Vagina (tissue), 2 donors: Measurements from ENCODE around the gene SGCA. TPM values are rescaled to one million over a fixed set of nuclear protein-coding genes. Genes with fewer than 3 reads are reported as not detected.

ENCODE experiments used
- DNase-seq, 2 donors: peaks; one replicate each; pipeline ENCODE4 v3.0.0-alpha.2; 2017; ENCODE audit errors: extremely low spot score in 2 of 2
- H3K27ac ChIP-seq: fragments of 200-600 bp; sonication (generic); one replicate; pipeline ENCODE4 v1.5.1; 2019
- H3K27me3 ChIP-seq: fragments of 200-600 bp; sonication (generic); one replicate; pipeline ENCODE4 v1.5.1; 2019
- H3K36me3 ChIP-seq, 2 donors: fragments of 200-600 bp; sonication (generic); one replicate each; pipeline ENCODE4 v1.5.1; 2017 to 2019
- H3K4me1 ChIP-seq: fragments of 200-600 bp; sonication (generic); one replicate; pipeline ENCODE4 v1.5.1; 2019
- H3K4me3 ChIP-seq, 2 donors: fragments of 200-600 bp; sonication (generic); 1 replicate in 1 of 2; 2 replicates in 1 of 2; pipeline ENCODE4 v1.5.1; 2016 to 2019
- H3K9me3 ChIP-seq: fragments of 200-600 bp; sonication (generic); one replicate; pipeline ENCODE4 v1.5.1; 2019
- CTCF ChIP-seq, 3 experiments: fragments of 450-650 bp in 2 of 3; fragments of 200-600 bp in 1 of 3; sonication (generic) in 1 of 3; IDR thresholded peaks; one replicate each; pipeline ENCODE4 v1.5.1; 2017 to 2019; ENCODE audit warnings: antibody characterized with exemption in 3 of 3, mild to moderate bottlenecking in 2 of 3, moderate library complexity in 2 of 3
- POLR2A ChIP-seq, 2 donors: fragments of 450-650 bp; IDR thresholded peaks; one replicate each; pipeline ENCODE4 v1.6.1; 2017; ENCODE audit warnings: antibody characterized with exemption in 2 of 2, mild to moderate bottlenecking in 2 of 2, moderate library complexity in 2 of 2
- POLR2AphosphoS5 ChIP-seq, 2 donors: sonication (generic); formaldehyde crosslinking; IDR thresholded peaks; one replicate each; pipeline ENCODE4 v1.9.0; 2017; ENCODE audit warnings: antibody characterized with exemption in 2 of 2, mild to moderate bottlenecking in 2 of 2, low read depth in 1 of 2; ENCODE audit not compliant: insufficient read depth in 1 of 2
- intact Hi-C: fragments of 100-400 bp; cut with DNase I; formaldehyde crosslinking; loops from one replicate; pipeline ENCODE4 v1.15.1; 2023
- total RNA-seq: library from RNA; depleted of rRNA; stranded (reverse); fragments of >200 nt; gene quantifications from one replicate; pipeline ENCODE4 v1.2.3, GENCODE V29; 2016

SGCA gene
- total RNA-seq, 1 donor from 2014 or later: 2.2 TPM

- Histone ChIP-seq H3K27ac (peak overlapping the region; percentile 97), H3K36me3 (no peaks in the 10 kb centered on the region), H3K27me3 (no peaks in the 10 kb centered on the region), H3K9me3 (no peaks in the 10 kb centered on the region), H3K4me3 (no peak overlapping the region), H3K4me1 (peaks cover 69% of the 10 kb centered on the region)
- intact Hi-C loops: no loop called here
- TF ChIP-seq POLR2A (IDR thresholded peaks at IDR 0.05): no peak
- TF ChIP-seq CTCF (IDR thresholded peaks at IDR 0.05): no peak
- TF ChIP-seq POLR2AphosphoS5 (IDR thresholded peaks at IDR 0.05; ENCODE audit: insufficient read depth in 1 of 2, low read depth in 1 of 2): no peak
- no peak for DNase-seq
Measured at GRCh38 chr17:50180620-50181019, 14.8 kb downstream of the SGCA start.

GRCh38 chr17:50181144-50181543, 15.3 kb downstream of the SGCA start:
- Histone ChIP-seq H3K27ac (peak overlapping the region; percentile 97), H3K4me3 (no peak overlapping the region), H3K36me3 (peaks cover 0 to 3% of the 10 kb centered on the region in 2 donors), H3K9me3 (no peaks in the 10 kb centered on the region), H3K4me1 (peaks cover 71% of the 10 kb centered on the region), H3K27me3 (no peaks in the 10 kb centered on the region)
- no peak for DNase-seq
- TF ChIP-seq POLR2AphosphoS5 (IDR thresholded peaks at IDR 0.05; ENCODE audit: insufficient read depth in 1 of 2, low read depth in 1 of 2): no peak
- TF ChIP-seq CTCF (IDR thresholded peaks at IDR 0.05): no peak
- TF ChIP-seq POLR2A (IDR thresholded peaks at IDR 0.05): no peak
- intact Hi-C loops: no loop called here

GRCh38 chr17:50181591-50182560, 16.1 kb downstream of the SGCA start:
- intact Hi-C loops: no loop called here
- H3K36me3 ChIP-seq: peaks cover 0 to 10% of the 10 kb centered on the region in 2 donors
- TF ChIP-seq CTCF (IDR thresholded peaks at IDR 0.05) (no peak), POLR2AphosphoS5 (IDR thresholded peaks at IDR 0.05; ENCODE audit: insufficient read depth in 1 of 2, low read depth in 1 of 2) (peak in 1 of 2 donors; percentile 38), POLR2A (IDR thresholded peaks at IDR 0.05) (no peak)
- DNase-seq: no peak
- H3K9me3 ChIP-seq: no peaks in the 10 kb centered on the region
- H3K4me1 ChIP-seq: peaks cover 68% of the 10 kb centered on the region
- H3K27ac ChIP-seq: peak overlapping the region; percentile 97
- H3K4me3 ChIP-seq: no peak overlapping the region
- no peaks in the 10 kb centered on the region for H3K27me3 ChIP-seq

GRCh38 chr17:50182783-50183420, 17.1 kb downstream of the SGCA start:
- H3K36me3 ChIP-seq: peaks cover 0 to 21% of the 10 kb centered on the region in 2 donors
- H3K27me3 ChIP-seq: no peaks in the 10 kb centered on the region
- H3K4me1 ChIP-seq: peaks cover 63% of the 10 kb centered on the region
- intact Hi-C loops: no loop called here
- no peak overlapping the region for H3K4me3 ChIP-seq
- no peaks in the 10 kb centered on the region for H3K9me3 ChIP-seq
- no peak for TF ChIP-seq CTCF (IDR thresholded peaks at IDR 0.05)
- no peak for TF ChIP-seq POLR2A (IDR thresholded peaks at IDR 0.05)
- no peak for TF ChIP-seq POLR2AphosphoS5 (IDR thresholded peaks at IDR 0.05; ENCODE audit: insufficient read depth in 1 of 2, low read depth in 1 of 2)
- peak overlapping the region; percentile 97 for H3K27ac ChIP-seq
- DNase-seq: no peak
